NCI-H1092 treated with DMSO at 0.1 percent for 48 hours (cell line): ENCODE measurements around the gene CERK.

Source experiments
- DNase-seq: peaks from one replicate; lab custom pipeline; 2025; lab: John Stamatoyannopoulos, UW

Gene CERK

GRCh38 chr22:46677323-46678002 lies 60.6 kb downstream of the CERK start:
- no peak for DNase-seq

- DNase-seq = no peak
These were observed 61.2 kb downstream of the CERK start for GRCh38 chr22:46676881-46677280.

GRCh38 chr22:46676479-46676878 lies 61.6 kb downstream of the CERK start:
- no peak for DNase-seq

GRCh38 chr22:46675938-46676337 lies 62.1 kb downstream of the CERK start:
- DNase-seq = no peak

- DNase-seq = no peak
These were observed 62.6 kb downstream of the CERK start for GRCh38 chr22:46675479-46675878.

- DNase-seq = no peak
These were observed 63.1 kb downstream of the CERK start for GRCh38 chr22:46674906-46675305.

- DNase-seq = no peak
These were observed 63.7 kb downstream of the CERK start for GRCh38 chr22:46674367-46674781.

- DNase-seq = no peak
These were observed 64.3 kb downstream of the CERK start for GRCh38 chr22:46673662-46674236.

- DNase-seq = no peak
These were observed 64.8 kb downstream of the CERK start for GRCh38 chr22:46673205-46673604.

GRCh38 chr22:46672731-46673130 lies 65.3 kb downstream of the CERK start:
- no peak for DNase-seq

- DNase-seq = no peak
These were observed 66.1 kb downstream of the CERK start for GRCh38 chr22:46671824-46672432.

- no peak for DNase-seq
These were observed 68.9 kb downstream of the CERK start for GRCh38 chr22:46669201-46669600.

GRCh38 chr22:46668116-46668515 lies 69.9 kb downstream of the CERK start:
- DNase-seq = no peak

- DNase-seq = no peak
These were observed 70.8 kb downstream of the CERK start for GRCh38 chr22:46667245-46667623.

GRCh38 chr22:46666577-46667244 lies 71.3 kb downstream of the CERK start:
- no peak for DNase-seq

- DNase-seq = no peak
These were observed 72.2 kb downstream of the CERK start for GRCh38 chr22:46665751-46666280.

- DNase-seq = no peak
These were observed 72.8 kb downstream of the CERK start for GRCh38 chr22:46665151-46665695.

GRCh38 chr22:46664301-46664855 lies 73.7 kb downstream of the CERK start:
- DNase-seq = no peak

GRCh38 chr22:46663436-46664100 lies 74.5 kb downstream of the CERK start:
- no peak for DNase-seq

- DNase-seq = no peak
These were observed 75.1 kb downstream of the CERK start for GRCh38 chr22:46663001-46663400.

- DNase-seq = no peak
These were observed 75.8 kb downstream of the CERK start for GRCh38 chr22:46662226-46662625.
